ENCODE measurements around the gene STARD5. TPM values are rescaled to one million over a fixed set of nuclear protein-coding genes. Genes with fewer than 3 reads are reported as not detected.

STARD5 gene
- total RNA-seq, 2 donors from 2014 or later = 2.0 to 5.4 TPM

DNA sequence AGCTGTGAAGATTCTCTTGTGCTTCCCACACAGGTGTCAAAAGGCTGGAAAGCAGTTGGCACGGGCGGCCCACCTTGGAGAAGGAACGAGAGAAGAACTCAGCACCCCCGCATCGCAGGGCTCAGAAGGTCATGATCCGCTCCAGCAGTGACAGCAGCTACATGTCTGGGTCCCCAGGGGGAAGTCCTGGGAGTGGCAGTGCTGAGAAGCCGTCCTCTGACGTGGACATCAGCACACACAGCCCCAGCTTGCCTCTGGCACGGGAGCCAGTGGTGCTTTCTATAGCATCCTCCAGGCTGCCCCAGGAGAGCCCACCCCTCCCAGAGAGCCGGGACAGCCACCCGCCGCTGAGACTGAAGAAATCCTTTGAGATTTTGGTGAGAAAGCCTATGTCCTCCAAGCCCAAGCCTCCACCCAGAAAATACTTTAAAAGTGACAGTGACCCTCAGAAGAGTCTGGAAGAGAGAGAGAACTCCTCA lies 31.4 kb downstream of the STARD5 start:
- Histone ChIP-seq H3K4me3 (ENCODE audit: low read length) (no peak overlapping the region), H3K4me1 (ENCODE audit: control insufficient read depth, insufficient read depth, low read length) (no peaks in the 10 kb centered on the region), H3K9me3 (ENCODE audit: control insufficient read depth, low read length) (no peaks in the 10 kb centered on the region), H3K27me3 (ENCODE audit: control insufficient read depth, insufficient read depth, low read length, poor library complexity, severe bottlenecking) (no peaks in the 10 kb centered on the region), H3K36me3 (ENCODE audit: control insufficient read depth, insufficient read depth, low read length) (no peaks in the 10 kb centered on the region), H3K27ac (ENCODE audit: low read depth, low read length) (no peak overlapping the region), H3K9ac (ENCODE audit: extremely low read depth, low read length, poor library complexity, severe bottlenecking) (no peak overlapping the region)
- no peak overlapping the region for H3K27ac Mint-ChIP-seq
- DNase-seq = no peak
- H3K27me3 Mint-ChIP-seq (ENCODE audit: insufficient read depth) = peaks cover 29% of the 10 kb centered on the region
- whole genome bisulfite sequencing, 2 experiments (ENCODE audit: insufficient coverage in 1 of 2, insufficient read length in 1 of 2) = 90 to 94% methylated on average over 5 to 12 of the region's 12 CpGs
- no peaks in the 10 kb centered on the region for H3K9me3 Mint-ChIP-seq
- no peak overlapping the region for H3K4me3 Mint-ChIP-seq
- peaks cover 7% of the 10 kb centered on the region for H3K4me1 Mint-ChIP-seq
- TF ChIP-seq, protein P1, sequence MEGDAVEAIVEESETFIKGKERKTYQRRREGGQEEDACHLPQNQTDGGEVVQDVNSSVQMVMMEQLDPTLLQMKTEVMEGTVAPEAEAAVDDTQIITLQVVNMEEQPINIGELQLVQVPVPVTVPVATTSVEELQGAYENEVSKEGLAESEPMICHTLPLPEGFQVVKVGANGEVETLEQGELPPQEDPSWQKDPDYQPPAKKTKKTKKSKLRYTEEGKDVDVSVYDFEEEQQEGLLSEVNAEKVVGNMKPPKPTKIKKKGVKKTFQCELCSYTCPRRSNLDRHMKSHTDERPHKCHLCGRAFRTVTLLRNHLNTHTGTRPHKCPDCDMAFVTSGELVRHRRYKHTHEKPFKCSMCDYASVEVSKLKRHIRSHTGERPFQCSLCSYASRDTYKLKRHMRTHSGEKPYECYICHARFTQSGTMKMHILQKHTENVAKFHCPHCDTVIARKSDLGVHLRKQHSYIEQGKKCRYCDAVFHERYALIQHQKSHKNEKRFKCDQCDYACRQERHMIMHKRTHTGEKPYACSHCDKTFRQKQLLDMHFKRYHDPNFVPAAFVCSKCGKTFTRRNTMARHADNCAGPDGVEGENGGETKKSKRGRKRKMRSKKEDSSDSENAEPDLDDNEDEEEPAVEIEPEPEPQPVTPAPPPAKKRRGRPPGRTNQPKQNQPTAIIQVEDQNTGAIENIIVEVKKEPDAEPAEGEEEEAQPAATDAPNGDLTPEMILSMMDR (conservative IDR thresholded peaks at IDR 0.05) = no peak
- no peaks in the 10 kb centered on the region for H3K36me3 Mint-ChIP-seq (ENCODE audit: low read depth)

DNA sequence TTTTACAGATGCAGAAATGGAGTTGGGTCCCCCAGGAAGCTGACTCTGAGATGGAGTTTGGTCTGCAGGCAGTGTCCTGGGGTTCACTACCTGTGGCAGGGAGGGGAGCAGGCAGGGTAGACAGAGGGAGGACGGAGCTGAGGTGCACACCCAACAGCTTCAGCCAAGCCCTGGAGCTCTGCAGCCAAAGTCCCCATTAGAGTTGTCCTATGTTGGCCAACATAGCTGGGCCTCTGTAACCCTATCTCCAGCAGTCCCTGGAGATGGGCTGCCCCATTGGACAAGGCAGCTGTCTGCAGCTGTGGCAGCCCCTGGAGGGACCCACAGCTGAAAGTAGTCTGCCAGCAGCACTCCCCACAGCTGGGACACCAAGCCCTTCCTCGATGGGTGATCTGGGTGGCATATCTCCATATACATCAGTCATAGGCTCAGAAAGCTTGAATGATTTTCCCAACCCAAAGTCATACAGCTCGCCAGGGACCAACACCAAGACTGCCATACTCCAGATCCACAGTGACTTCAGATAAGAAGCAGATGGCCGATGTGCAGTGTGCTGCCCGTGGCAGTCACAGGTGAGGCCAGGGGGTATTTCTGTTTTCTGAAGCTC lies 31.9 kb downstream of the STARD5 start:
- Mint-ChIP-seq H3K4me1 (peaks cover 7% of the 10 kb centered on the region), H3K27me3 (ENCODE audit: insufficient read depth) (peaks cover 30% of the 10 kb centered on the region), H3K4me3 (no peak overlapping the region), H3K9me3 (no peaks in the 10 kb centered on the region), H3K27ac (no peak overlapping the region), H3K36me3 (ENCODE audit: low read depth) (no peaks in the 10 kb centered on the region)
- TF ChIP-seq, protein P1 (conservative IDR thresholded peaks at IDR 0.05) = no peak
- Histone ChIP-seq H3K36me3 (ENCODE audit: control insufficient read depth, insufficient read depth, low read length) (no peaks in the 10 kb centered on the region), H3K4me3 (ENCODE audit: low read length) (no peak overlapping the region), H3K27me3 (ENCODE audit: control insufficient read depth, insufficient read depth, low read length, poor library complexity, severe bottlenecking) (no peaks in the 10 kb centered on the region), H3K9ac (ENCODE audit: extremely low read depth, low read length, poor library complexity, severe bottlenecking) (no peak overlapping the region), H3K4me1 (ENCODE audit: control insufficient read depth, insufficient read depth, low read length) (no peaks in the 10 kb centered on the region), H3K9me3 (ENCODE audit: control insufficient read depth, low read length) (no peaks in the 10 kb centered on the region), H3K27ac (ENCODE audit: low read depth, low read length) (no peak overlapping the region)
- DNase-seq = no peak
- WGBS, 2 experiments (ENCODE audit: insufficient coverage in 1 of 2, insufficient read length in 1 of 2) = 91% methylated on average over 5 of the region's 5 CpGs; no CpG with 5 or more reads in 1 of the 2 experiments

DNA sequence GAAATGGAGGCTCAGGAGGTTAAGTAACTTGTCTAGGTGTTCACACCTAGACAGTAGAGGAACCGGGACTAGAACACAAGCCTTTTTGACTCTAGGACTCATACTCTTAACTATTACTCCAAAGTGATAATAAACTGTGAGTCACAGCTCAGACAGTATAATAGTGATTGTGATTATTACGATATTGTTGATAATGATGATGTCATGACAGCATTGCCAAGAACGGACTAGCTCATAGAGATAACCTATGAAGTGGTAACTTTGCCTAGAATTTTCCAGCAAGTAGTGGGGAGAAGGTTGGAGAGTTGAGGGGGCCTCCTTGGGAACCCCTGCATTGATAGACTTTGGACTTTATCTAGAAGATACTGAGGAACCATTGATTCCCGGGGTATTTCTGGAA lies 34.0 kb downstream of the STARD5 start:
- H3K36me3 Mint-ChIP-seq (ENCODE audit: low read depth) = no peaks in the 10 kb centered on the region
- 98 to 100% methylated on average over 2 to 4 of the region's 4 CpGs for WGBS, 2 experiments (ENCODE audit: insufficient coverage in 1 of 2, insufficient read length in 1 of 2)
- no peak for DNase-seq
- TF ChIP-seq, protein P1 (conservative IDR thresholded peaks at IDR 0.05) = no peak
- H3K4me3 ChIP-seq (ENCODE audit: low read length) = no peak overlapping the region
- H3K27me3 ChIP-seq (ENCODE audit: control insufficient read depth, insufficient read depth, low read length, poor library complexity, severe bottlenecking) = no peaks in the 10 kb centered on the region
- H3K27me3 Mint-ChIP-seq (ENCODE audit: insufficient read depth) = peaks cover 17% of the 10 kb centered on the region
- H3K4me1 Mint-ChIP-seq = peaks cover 2% of the 10 kb centered on the region
- no peaks in the 10 kb centered on the region for H3K4me1 ChIP-seq (ENCODE audit: control insufficient read depth, insufficient read depth, low read length)
- no peak overlapping the region for H3K4me3 Mint-ChIP-seq
- no peaks in the 10 kb centered on the region for H3K9me3 Mint-ChIP-seq
- no peak overlapping the region for H3K27ac ChIP-seq (ENCODE audit: low read depth, low read length)
- H3K27ac Mint-ChIP-seq = no peak overlapping the region
- no peaks in the 10 kb centered on the region for H3K36me3 ChIP-seq (ENCODE audit: control insufficient read depth, insufficient read depth, low read length)
- H3K9me3 ChIP-seq (ENCODE audit: control insufficient read depth, low read length) = no peaks in the 10 kb centered on the region
- H3K9ac ChIP-seq (ENCODE audit: extremely low read depth, low read length, poor library complexity, severe bottlenecking) = no peak overlapping the region
